Muscle of back (tissue), 11 donors: ENCODE data around the gene MAB21L3. TPM values are rescaled to one million over a fixed set of nuclear protein-coding genes. Genes with fewer than 3 reads are reported as not detected.

Experiments used
- DNase-seq, 3 donors: peaks; one replicate each; pipeline versions ENCODE4 v3.0.0 to v3.0.0-alpha.2; 2013
- polyA plus RNA-seq, 10 donors: library from polyadenylated mRNA; unstranded; fragments of 120-200 nt; gene quantifications; one replicate each; pipeline ENCODE4 v1.2.1, GENCODE V29; 2013; ENCODE audit not compliant: insufficient read length in 10 of 10

Gene MAB21L3
- polyA plus RNA-seq, 10 donors = 0.57 to 0.87 TPM; not detected in 8

DNA sequence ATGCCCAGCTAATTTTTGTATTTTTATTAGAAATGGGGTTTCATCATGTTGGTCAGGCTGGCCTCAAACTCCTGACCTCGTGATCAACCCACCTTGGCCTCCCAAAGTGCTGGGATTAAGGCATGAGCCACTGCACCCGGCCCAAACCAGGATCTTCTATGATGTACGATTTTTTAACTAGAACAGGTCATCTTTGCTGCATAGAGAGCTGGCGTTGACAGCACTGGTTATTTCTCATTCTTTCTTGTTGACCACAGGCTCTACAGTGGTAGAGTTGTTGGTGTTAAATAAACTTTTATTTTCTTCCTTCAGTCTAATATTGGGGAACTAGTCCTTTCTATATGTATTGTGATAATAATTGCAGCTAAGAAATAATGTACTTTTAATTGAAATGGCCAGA is 3.8 kb upstream of the MAB21L3 start:
- DNase-seq = peak in 1 of 3 donors; percentile 8

DNA sequence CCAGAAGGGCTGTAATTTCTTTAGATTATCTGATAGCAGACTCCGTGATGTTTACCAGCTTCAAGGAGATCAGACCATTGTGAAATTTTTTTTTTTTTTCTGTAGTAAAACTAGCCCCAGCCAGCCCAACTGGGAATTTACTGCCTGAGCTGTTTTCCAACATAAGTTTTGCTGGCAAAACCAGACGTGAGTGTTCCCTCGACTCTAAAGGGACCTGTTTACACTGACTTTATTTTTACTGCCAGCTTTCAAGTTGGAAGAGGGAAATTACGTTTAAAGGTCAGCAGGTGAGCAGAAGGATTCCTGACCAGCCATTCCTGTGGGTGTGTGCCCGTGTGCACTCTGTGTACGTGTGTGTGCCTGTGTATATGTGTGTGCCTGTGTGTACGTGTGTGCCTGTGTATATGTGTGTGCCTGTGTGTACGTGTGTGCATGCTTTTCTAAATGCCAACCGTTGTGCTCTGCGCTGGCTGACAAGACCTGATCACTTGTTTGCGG is 374 bp downstream of the MAB21L3 start:
- no peak for DNase-seq

DNA sequence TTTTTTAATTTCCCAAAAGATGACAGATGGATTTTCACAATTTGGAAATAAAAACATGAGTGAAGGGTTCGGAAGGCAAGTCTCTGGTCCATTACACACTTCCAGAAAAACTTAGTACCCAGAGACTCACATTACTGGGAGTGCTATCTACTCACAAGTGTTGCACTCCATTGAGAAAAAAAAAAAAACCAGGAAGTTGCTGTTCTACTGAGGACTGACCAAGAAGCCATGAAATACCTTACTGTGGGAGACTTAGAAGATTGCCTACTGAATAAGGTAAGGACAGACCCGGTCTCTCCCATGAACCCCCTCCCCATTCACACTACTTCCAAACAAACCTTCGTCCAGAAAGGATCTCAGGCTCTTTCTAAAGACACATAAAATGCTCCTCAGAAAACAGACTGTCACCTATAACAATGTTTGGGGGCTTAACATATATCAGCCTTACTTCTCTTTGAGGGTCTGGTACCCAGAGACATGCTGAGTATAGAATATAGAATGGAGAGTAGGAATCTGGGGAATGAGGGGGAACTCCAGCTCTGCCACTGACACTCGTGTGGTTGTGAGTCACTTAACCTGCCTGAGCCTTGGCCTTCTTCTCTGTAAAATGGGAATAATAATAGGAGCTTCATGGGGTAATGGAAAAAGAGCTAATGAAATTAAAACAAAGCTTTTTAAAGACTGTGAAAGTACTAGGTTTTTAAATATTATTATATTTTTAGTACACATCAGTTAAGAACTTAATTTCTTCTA is 1.4 kb downstream of the MAB21L3 start:
- DNase-seq = no peak

DNA sequence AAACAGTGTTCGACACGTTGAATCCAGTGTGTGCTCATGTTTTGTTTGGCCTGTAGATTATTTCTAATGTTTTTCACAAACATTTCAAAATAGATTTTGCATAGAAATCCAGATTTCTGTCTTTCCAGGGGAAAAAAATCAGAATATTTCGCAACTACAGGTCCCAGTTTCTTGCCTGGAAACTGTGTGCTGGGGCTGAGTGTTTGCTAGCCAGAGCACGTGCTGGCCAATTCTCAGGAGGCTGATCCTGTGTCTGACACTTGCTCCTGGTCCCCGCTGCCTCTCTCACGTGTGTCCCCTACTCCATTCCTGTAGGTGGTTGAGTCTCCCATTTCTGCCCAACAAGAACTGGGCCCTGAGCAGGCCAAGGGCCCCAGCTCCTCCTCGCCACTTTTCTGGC is 2.4 kb downstream of the MAB21L3 start:
- DNase-seq = no peak

DNA sequence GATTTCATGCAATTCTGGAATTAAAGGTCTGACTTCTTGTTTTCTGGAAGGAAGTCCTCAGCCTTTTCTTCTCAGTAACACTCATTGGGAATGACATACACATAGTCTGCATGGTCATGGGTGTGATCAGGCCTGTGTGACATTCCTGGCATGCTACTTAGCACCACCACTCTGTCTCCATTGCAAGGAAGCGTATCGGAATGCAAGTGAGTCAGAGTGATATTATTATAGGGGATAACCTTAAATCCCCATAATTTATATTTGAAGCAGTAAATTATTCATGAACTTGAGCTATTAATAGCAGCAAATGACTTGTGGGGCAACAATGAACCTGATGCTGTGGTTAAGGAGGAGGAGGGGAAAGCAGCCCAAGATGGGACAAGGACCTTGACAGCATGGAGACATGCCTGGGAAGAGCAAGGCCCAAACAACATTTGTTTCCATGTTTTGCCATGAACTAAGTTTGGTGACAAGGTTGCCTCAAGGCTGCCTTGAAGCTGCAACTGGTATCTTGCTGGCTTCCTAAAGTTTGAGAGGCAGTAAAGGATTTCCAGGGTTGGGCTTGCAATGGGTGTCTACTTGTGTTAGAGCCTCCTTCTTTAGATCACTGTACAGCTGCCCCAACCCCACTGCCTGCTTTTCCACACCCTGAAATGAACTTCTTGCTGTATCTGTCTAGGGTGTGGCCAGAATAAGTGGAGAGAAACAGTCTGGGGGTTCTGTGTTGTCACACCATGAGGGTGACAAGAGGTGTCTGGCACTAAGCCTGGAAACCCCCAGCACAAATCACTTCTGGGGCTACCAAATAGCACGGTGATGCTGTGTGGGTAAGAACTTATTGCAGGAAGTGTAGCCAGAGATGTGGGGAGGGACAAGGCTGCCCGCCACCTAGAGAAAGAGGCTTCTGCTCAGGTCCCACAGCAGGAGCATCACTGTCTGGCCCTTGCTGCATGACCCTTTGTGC is 4.6 kb downstream of the MAB21L3 start:
- DNase-seq = peak in 1 of 3 donors; percentile 88

DNA sequence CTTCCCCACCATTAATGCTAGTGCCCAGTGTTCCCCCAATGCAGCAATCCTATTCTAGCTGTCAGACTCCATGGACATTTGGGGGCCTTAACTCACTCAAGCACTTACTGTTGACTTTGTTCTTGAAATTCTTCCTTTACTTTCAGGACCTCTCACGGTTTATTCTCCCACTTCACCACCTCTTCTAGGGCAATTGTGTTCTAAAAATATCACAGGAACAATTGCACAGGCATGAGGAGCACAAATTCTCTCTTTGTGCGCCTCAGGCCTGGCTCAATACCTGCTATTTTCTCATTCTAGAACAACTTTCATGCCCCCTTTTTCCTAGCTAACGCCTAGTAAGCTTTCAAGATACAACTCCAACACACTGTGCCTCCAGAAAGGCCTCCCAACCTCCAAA is 7.3 kb downstream of the MAB21L3 start:
- DNase-seq = no peak

DNA sequence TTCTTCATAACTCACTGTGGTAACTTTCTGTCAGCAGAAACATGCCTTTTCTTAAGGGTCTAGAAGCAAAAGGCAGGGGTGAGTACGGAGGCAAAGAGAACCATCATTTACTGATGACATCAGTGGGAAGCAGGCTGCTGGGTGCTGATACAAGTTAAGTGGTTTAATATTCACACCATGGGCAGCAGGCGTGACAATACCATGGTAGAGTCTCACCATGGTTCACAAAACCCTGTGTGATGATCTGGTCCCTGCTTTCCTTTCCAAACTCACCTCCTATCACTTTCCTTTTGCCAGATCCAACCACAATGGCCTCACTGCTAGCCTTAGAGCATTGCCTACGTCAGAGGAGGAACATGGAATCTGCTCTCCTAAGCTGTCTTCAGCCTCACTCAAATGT is 8.7 kb downstream of the MAB21L3 start:
- DNase-seq = no peak

DNA sequence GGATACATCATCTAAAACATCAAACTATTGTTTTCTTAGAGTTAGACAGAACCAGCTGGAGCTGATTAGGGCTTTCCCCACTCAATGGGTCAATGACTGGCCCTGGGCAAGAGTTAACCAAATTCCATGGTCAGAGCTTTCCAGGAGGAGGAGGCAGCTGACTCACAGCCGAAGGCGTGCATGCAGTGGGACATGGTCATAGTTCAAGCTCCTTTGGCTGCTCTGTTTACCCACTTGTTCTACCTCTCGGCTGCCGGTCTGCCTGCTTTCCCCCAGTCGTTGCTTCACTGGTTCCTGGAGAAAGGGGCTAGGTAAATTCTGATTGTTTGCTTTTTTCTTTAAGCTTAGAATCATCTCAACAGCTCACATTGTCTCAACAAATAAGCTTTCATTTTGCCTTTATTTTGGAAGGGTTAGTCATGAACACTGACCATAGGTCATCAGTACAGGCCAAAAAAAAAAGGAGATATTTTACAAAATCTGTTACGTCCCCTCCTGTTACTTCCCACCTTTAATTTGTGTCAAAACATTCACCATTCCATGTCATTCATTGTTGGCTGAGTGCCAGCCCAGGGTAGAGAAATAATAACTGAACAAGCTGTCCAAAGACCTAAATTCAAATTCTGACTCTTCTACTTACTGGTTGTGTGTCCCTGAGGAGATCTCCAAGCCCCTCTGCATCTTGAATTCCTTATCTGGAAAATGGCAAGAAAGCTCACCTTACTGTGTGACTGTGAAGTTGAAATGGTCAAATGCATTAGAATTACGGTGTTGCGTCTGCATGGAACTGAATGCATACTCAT is 12.0 kb downstream of the MAB21L3 start:
- peak in 1 of 3 donors; percentile 62 for DNase-seq

DNA sequence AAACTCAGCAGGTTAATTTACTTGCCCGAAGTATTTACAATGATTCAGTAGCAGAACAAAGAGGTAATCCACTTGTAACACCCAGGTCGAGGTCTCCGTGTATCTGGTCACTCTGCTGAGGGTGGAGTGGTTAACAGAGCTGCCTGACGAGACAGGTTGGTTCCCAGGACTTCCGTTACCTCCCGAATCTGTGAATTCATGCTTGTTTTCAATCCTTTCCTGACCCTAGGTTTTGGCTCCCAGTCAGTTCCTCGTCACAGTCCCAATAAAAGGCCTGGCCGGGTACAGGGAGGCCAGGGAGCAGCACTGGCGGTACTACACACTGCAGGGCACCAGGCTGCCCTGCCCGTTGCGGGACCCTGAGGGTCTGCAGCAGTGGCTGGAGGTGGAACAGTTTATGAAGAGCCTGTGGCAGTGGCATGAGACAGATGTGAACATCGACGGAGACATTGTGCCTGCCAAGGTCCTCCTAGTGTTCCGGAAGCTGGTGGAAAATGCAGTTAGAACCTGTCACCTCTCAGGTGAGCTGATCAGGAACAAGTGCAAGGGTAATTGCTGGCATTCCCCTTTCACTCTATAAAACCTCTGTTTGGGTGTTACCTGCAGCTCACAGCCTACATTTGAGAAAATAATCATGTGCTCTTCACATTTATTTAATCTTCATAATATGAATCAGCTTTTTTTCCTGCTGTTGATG is 12.8 kb downstream of the MAB21L3 start:
- DNase-seq = no peak

DNA sequence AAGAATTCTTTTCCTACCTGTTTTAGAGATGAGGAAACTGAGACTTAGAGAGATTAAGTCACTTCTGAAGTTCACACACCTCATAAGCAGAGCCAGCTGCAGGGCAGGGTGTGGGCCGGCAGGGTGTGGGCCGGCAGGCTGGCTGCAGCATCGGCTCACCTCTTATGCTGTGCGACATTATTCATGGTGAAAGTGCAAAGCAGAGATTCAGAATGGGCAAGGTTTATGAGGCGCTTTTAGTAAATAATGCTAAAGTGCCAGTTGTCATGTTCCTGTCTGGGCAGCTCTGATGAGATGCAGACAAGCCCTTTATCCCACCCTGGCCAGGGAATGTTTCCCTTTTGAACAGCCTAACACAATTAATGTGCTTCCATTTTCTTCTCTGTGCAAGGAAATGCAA is 14.6 kb downstream of the MAB21L3 start:
- DNase-seq = no peak

DNA sequence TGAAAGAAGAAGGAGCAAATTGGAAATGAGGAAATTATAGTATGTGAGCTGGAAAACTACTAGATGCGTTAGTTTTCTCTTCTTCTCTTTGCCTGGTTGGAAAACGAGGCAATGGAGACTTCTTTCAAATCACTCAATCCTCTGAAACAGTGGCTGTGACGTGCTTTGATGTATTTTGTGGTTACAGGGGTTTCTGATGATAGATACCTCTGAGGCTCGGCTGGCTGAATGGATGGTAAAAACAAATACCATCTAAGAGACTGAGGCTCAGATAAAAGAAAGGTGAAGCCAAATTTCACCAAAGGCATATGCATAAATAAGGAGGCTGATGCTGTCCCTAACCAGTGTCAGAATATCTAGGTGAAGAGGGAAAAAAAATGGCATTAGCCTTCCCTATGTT is 15.1 kb downstream of the MAB21L3 start:
- DNase-seq = no peak

DNA sequence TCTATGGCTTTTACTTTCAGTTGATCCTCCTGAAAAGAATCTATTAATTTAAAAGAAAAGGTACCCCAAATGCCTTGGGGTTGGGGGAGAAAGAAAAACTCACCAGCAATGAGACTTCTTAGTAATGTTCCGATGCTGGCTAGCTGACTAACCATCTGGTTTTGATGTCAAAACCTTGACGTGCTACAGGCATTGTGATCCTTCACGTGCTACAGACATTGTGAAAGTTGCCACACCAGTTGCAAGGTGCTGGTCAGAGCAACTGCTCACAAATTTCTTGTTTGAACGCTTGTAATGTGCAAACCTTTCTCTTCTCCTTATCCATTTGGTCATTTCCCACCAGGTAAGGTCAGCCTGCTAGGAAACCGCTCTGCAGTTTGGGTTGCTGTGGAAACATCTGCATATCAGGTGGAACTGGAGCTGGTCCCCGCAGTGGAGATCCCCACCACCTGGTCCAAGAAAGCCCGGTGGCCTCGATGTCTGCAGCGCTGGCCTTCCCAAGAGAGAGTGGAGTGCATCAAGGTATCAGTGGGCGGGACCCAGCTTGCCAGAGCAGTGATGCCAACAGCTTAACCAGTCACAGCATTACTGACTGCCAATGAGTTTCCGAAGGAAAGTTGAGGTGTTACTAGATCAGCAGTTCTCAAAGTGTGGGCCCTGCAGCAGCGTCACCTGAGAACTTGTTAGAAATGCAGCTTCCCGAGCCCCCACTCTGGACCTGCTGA is 16.1 kb downstream of the MAB21L3 start:
- no peak for DNase-seq

DNA sequence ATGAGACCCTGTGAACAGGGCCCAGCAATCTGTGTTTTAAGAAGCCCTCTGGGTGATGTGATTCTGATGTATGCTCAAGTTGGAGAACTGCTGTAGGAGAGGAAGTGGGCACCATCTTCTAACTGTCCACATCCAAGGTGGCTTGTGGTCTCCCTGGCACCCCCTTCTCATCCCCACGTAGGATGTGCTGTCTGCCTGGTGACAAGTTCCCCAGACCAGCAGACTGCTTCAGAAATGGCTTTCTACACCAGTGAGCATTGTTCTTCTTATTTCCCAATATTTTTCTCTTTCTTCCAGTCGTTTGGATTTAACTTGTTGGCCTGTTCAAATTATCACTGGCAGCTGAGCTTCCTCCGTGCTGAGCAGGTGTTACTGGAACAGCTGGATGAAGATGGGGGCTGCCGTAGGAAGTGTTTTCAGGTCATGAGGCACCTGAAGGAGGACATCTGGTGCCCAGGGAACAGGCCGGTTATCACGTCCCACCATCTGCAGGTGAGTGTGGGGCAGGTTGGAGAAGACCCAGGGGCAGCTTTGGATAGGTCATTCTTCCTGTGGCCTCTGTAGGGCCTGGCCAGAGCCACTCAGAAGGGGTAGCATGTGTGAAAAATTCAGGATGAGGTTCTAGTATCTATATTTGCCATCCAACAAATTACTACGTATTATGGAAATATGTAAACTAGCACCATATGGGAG is 16.8 kb downstream of the MAB21L3 start:
- no peak for DNase-seq

DNA sequence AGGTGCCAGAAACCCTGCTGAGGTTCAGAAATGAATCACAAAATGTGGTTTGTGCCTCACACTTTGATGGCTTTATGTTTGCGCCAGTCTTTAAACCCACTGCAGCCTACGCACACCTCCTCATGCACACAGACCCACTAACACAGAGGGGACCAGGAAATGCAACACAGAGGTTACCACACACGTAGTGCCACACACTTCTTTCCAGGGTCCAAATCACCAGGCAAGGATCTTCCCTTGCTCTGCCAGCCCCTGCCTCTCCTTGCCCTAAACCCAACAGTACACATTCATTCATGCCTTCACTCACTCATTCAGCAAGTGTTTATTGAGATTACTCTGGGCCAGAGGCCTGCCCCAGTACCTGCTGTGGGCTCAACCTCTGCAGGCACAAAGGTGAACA is 17.5 kb downstream of the MAB21L3 start:
- DNase-seq = no peak

DNA sequence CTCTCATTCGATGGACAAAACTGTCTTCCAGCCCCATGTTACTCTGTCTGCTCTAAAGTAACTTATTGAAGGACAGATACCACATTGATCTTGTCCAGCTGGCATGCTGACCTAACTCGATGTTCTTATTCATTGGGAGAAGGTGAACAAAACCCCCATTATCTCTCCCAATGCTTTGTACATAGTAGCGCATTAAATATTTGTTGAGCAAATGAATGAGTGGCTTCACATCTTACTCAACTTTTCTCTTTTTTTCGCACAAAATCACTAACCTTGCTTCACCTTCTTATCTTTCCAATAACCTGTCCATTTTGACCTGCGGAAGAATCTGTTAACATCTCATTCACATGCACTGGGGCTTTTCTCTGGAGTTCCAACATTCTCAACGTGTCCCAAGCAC is 18.3 kb downstream of the MAB21L3 start:
- no peak for DNase-seq

DNA sequence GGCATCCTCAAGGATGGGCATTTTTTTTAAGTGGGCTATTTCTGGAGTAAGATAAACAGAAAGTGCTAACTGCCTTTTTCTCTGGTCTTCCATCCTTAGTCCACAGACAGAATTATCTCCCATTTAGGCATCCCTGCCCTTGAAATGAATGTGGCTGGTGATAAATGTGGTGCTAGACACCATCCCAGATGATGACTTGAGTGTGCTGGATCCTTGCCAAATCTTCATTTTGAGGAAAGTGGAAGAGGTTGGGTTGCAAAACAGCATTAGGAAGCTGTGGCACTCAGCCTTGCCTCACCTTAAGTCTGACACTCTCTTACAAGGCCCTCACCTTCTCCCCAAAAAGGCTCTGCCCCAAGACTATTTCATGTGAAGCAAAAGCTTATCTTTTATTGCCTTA is 19.2 kb downstream of the MAB21L3 start:
- no peak for DNase-seq

DNA sequence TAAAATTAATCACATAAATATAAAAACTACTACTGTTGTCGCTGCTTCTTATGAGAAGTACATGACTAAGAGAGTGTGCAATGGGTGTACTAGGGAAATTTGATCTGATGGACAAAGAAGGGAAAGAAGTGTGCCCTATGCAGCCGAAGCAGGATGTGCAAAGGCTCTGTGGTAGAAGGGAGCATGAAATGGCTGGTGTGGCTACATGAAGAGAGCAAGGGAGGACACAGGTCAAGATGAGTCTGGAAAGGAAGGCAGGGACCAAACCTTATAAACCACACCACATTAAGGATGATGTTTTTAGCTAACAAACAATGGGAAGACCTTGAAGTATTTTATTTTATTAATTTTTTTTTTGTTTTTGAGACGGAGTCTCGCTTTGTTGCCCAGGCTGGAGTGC is 20.0 kb downstream of the MAB21L3 start:
- DNase-seq = no peak

DNA sequence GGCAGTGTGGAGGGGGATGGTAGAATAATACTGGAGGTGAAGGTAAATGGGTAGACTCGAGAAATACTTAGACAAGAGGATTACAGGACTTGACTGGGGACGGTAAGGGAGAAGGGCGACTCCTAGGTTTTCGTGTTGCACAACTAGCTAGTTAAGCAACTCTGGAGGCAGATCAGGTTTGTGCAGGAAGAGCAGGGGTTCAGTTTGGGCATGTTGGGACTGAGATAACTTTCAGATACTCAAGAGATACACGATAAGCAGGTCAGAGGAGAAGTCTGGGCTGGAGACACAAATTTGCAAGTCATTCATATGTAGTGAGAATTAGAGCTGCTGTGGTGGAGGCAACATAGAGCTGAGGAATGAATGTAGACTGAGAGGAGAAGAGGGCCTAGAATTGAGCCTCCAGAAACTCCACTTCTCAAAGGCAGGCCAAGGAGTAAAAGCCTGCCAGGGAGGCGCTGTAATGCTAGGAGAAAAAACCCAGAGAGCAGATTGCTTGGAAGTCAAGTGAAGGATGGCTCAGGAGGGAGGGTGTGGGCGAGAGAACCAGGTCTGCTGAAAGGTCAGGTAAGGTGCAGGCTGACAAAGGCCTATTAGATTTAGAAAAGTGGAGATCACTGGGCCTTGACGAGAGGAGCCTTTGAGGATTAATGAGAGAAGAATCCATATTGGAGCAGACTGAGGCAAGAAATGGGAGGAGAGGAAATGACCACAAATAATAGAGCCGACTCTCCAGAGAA is 20.8 kb downstream of the MAB21L3 start:
- no peak for DNase-seq
